HG03064 (cell line): ENCODE measurements around the gene NACC1.
"Not testable (repeated sequence)": the region's sequence is repeated elsewhere in the genome, so short reads cannot be mapped to it uniquely, and the experiment has no call there.

ENCODE experiments used
- ATAC-seq: cut with Tn5 transposase; IDR thresholded peaks from one replicate; pipeline ENCODE4 v1.9.1; 2021; ENCODE audit warnings: low read depth; ENCODE audit not compliant: unreplicated experiment

The NACC1 gene

DNA sequence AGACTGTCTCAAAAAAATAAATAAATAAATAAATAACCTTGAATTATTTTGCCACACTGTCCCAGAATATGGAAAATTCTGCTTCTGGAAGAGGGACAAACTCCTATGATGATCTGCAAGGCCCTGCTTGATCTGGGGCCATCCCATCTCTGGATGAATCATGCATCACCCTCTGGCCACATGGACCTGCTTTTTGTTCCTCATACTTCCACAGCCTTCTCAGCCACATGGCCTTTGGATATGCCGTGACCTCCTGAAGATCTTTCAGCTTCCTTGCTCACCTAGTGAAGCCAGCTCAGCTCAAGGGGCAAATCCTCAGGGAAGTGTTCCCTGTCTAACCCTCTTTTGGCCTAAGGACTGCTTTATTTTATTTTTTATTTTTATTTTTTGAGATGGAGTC lies 42.5 kb downstream of the NACC1 start:
- ATAC-seq, result no peak

DNA sequence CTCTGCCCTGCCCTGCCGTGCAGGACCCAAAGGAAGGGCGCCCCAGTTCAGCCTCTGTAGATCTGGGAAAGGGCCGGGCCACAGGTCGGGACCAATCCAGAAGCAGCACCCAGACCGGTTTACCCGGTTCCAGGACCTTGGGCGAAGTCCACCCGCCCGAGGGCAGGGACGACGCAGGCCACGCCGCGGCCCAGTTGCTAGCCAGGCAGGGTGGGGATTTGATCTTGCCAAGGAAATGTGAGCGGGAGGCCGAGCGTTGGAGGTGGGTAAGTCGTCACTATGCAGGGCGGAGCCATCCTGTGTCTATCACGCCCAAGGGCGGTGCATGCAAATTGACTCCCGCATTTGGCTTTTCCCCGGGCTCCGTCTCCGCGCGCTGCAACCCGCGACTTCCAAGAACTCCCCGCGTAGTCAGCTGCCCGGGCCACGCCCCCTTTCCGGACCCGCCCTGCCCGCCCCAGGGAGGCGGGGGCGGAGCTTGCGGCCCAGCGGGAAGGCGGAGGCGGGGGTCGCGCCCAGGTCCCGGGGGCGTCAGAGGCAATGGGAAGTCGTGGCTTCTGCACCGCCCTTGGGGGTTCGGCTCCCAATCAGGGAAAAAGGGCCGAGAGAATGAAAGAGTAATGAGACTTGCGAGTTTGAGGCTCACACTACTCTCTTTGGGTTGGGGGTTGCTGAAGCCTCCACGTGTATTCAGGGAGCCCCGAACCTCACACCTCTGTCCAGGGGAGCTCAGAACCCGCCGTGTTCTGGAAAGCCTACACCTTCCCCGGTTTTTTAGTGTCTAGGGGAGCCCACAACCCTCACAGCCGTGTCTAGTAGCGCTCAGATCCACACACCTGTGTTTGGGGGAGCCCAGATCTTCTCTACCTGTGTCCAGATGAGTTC lies 44.9 kb downstream of the NACC1 start:
- ATAC-seq, result peak; percentile 46

GRCh38 chr19:13163609-13164342 lies 45.7 kb downstream of the NACC1 start:
- no peak for ATAC-seq

GRCh38 chr19:13164343-13165161 lies 46.5 kb downstream of the NACC1 start:
- no peak for ATAC-seq

- no peak for ATAC-seq
These were observed 47.3 kb downstream of the NACC1 start for GRCh38 chr19:13165162-13165997.

DNA sequence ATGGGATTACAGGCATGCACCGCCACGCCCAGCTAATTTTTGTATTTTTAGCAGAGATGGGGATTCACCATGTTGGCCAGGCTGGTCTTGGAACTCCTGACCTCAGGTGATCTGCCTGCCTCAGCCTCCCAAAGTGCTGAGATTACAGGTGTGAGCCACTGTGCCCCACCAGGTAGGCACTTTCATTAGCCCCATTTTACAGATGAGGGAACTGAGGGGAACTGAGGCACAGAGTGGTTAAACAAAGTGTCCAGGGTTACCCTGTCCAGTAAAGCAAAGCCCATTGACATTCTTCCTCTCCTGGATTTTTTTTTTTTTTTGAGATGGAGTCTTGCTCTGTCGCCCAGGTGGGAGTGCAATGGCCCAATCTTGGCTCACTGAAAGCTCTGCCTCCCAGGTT lies 48.1 kb downstream of the NACC1 start:
- ATAC-seq, result not testable (repeated sequence)

GRCh38 chr19:13169769-13170168 lies 51.7 kb downstream of the NACC1 start:
- ATAC-seq, result no peak

DNA sequence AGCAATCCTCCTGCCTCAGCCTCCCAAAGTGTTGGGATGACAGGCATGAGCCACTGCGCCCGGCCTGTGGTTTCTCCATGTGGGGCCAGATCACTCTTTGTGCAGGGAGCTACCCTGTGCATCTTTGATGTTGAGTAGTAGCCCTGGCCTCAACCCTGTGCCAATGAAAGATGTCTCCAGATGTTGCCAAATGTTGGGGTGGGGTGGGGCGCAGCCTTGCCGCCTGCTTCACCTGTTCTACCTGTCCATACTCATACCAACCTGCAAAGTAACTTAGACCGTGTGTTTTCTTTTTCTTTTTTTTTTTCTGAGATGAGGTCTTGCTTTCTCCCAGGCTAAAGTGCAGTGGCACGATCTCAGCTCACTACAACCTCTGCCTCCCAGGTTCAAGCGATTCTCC lies 53.1 kb downstream of the NACC1 start:
- ATAC-seq, result no peak

GRCh38 chr19:13172346-13173138 lies 54.5 kb downstream of the NACC1 start:
- ATAC-seq, result no peak

- no peak for ATAC-seq
These were observed 55.2 kb downstream of the NACC1 start for GRCh38 chr19:13173139-13173737.

DNA sequence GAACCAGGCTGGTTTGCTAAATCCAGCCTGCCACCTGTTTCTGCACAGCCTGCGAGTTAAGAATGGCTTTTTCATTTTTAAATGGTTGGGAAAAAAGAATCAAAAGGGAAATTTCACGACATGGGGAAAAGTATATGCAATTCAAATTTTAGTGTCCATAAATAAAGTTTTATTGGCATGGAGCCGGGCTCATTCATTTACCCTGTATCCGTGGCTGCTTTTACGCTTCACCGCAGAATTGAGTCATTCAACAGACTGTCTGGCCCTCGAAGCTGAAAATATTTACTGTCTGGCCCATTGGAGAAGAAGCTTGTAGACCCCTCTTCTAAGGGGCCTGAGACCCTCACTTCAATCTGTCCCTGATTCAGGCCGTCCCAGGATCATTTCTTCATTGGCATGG lies 58.3 kb downstream of the NACC1 start:
- ATAC-seq, result no peak

- ATAC-seq, result not testable (repeated sequence)
These were observed 59.5 kb downstream of the NACC1 start for GRCh38 chr19:13177584-13177983.

DNA sequence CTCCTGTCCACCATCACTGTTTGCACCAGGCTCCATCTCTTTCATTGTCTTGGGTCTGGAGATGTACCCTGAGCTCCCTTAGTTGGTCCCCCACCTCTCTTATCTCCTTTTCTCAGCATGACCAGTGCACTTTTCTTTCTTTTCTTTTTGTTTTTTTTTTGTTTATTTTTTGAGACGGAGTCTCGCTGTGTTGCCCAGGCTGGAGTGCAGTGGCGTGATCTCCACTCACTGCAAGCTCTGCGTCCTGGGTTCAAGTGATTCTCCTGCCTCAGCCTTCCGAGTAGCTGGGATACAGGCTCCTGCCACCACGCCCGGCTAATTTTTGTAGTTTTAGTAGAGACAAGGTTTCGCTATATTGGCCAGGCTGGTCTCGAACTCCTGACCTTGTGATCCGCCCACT lies 60.2 kb downstream of the NACC1 start:
- ATAC-seq, result not testable (repeated sequence)

DNA sequence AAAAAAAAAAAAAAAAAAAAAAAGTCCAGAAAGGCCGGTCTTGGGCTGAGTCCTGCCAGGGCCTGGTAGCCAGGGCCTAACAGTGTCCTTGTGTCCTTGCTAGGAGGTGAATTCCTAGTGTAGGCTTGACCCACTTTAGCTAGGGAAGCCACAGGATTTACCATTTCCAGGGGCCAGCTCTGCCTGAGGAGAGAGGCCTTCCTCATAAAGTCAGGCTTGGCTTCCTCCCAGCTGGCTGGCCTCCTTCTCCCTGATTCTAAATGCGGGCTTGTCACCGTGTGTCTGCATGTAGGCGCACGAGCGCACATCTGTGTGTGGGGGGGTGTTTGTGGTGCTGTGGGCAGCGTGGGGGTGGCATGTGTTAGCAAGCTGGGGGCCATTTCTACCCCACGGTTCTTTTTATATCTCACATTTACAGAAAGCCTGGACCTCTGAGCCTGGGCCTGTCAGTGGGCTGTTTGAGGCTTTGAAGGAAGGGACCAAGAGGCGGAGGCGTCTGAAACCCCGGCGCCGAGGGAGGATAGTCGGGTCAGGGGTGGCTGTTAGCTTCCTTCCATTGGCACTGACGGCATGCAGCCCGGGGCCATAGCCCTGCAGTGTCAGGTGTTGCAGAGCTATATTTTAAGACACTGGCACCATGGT lies 63.8 kb downstream of the NACC1 start:
- no peak for ATAC-seq

DNA sequence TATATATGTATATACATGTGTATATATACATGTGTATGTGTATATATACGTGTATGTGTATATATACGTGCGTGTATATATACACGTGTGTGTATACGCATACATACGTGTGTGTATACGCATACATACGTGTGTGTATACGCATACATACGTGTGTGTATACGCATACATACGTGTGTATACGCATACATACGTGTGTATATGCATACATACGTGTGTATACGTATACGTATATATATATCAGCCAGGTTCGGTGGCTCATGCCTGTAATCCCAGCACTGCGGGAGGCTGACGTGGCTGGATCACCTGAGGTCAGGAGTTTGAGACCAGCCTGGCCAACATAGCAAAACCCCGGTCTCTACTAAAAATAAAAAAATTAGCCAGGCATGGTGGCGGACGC lies 66.9 kb downstream of the NACC1 start:
- not testable (repeated sequence) for ATAC-seq

GRCh38 chr19:13185763-13186657 lies 67.9 kb downstream of the NACC1 start:
- not testable (repeated sequence) for ATAC-seq

GRCh38 chr19:13186688-13187087 lies 68.6 kb downstream of the NACC1 start:
- ATAC-seq, result not testable (repeated sequence)
